ENCODE results near the gene RAB27B.

Gene RAB27B

DNA sequence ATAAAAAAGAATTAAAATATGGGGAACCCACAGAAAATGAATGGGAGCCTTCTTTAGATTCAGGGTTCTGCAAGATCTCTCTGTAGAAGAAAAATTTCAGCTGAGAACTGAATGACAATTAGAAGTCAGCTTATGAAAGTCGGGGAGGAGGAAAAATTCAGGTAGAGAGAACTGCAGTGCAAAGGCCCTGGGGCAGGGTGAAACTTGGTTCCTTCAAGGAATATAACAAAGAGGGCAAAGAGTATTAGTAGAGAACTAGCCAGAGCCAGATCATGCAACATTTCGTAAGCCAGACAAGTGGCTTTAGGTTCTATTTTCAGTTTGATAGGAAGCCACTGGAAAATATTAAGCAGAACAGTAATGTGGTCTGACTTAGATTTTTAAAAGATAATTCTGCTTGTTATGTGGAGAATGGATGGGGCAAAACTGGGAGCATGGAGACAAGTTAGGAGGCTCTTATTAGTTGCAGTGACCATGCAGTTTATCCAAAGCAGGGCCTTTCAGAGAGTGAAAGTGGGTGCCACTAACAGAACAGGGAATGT lies 27.9 kb downstream of the RAB27B start:
- TF ChIP-seq, protein P1, sequence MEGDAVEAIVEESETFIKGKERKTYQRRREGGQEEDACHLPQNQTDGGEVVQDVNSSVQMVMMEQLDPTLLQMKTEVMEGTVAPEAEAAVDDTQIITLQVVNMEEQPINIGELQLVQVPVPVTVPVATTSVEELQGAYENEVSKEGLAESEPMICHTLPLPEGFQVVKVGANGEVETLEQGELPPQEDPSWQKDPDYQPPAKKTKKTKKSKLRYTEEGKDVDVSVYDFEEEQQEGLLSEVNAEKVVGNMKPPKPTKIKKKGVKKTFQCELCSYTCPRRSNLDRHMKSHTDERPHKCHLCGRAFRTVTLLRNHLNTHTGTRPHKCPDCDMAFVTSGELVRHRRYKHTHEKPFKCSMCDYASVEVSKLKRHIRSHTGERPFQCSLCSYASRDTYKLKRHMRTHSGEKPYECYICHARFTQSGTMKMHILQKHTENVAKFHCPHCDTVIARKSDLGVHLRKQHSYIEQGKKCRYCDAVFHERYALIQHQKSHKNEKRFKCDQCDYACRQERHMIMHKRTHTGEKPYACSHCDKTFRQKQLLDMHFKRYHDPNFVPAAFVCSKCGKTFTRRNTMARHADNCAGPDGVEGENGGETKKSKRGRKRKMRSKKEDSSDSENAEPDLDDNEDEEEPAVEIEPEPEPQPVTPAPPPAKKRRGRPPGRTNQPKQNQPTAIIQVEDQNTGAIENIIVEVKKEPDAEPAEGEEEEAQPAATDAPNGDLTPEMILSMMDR (IDR thresholded peaks at IDR 0.05) = no peak

DNA sequence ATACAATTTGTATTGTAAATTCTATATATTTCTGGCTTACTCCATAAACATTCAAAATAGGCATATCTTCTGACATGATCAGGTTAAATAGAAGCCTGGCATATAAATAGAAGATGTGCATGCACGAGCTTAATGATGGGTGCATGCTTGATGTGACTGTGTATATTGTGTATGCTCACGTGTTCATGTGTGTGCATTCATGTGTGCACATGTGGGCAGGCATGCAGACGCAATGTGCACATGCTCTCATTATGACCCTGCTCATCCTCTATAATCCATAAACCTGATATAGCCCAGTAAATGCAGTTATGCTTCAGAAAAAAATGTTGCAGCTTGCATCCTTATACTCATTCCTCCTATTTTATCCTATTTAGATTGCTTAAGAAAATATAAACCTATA lies 29.2 kb downstream of the RAB27B start:
- TF ChIP-seq, protein P1 (IDR thresholded peaks at IDR 0.05) = no peak

DNA sequence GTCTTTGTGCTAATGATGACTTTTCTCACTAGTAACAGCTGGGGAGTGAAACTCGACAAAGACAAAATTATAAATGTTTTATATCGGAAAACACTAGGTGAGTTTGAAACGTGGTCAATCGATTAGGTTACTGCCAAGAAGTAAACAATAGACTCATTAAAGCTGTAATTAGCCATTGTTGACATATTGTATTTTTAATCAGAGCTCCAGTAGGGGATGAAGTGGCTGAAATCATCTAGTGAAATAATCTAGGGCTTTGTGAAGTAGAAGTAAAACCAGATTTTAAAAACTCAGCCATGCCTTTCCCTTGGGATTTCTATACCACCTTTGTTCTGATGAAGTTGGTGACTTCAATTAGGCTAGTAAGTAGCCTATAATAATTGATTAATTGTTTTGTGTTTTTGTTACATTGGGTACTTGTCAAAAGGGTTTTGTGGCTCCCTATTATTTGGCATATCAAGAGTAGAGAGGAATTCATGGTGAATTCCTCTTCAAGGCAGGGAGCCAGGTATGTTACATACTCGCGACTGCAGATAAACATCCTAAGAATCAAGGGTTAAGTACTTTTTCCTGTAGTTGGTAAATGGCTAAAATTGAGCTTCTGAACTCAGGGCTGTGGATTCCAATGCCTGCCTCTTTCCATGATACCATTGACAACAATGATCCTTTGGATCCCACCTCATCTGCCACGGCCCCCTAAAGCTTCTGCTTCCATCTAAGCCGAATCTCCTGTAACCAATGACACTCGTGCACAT lies 31.6 kb downstream of the RAB27B start:
- TF ChIP-seq, protein P1 (IDR thresholded peaks at IDR 0.05) = no peak

DNA sequence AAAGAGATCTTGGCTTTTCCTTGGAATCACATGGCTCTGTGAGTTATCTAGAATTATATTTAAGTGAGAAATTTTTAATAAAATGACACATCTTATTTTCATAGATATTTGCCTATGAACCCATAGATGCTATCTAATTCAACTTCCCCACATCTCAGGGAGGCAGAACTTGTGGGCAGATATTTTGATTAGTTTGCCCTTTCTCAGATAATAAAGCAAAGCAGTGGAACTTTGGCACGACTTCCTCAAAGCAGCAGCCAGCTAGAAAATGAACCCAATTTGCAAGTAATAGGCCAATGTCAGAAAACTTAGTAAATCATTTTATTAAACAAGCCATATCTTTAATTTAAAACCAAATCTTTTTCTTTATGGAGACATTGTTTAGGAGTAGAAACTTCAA lies 32.7 kb downstream of the RAB27B start:
- TF ChIP-seq, protein P1 (IDR thresholded peaks at IDR 0.05) = no peak

DNA sequence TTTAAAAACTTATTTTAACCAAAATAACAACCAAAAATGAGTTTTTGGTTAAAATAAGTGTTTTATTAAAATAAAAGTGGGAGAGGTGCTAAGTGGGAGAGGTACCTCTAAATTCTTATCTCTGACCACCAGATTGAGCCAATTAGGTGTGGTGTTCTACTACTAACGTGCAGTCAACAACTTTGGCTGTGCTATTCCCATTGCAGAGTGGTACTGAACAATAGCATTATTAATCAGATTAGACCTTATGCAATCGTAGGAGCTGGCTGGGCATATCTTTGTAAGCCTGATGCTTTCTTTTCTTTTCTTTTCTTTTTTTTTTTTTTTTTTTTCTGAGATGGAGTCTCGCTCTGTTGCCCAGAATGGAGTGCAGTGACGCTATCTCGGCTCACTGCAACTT lies 38.9 kb downstream of the RAB27B start:
- TF ChIP-seq, protein P1 (IDR thresholded peaks at IDR 0.05) = no peak

DNA sequence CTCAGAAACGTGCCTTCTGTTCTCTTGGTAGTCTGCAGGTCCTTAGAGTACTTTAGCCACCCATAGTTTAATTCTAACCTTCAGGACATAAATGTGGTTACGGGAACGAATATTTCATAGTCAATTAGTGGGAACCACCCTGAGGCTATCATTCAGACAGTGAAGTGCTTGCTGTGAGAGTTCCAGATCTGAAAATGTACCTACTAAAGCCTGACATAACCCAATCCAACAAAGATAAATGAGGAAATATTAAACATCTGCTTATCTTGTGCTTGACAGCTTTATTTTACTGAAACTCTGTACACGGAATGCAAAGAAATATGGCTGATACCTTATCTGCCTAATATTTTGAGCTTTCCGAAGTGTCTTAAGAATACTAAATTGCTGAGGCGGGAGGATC lies 43.0 kb downstream of the RAB27B start:
- TF ChIP-seq, protein P1 (IDR thresholded peaks at IDR 0.05) = no peak

DNA sequence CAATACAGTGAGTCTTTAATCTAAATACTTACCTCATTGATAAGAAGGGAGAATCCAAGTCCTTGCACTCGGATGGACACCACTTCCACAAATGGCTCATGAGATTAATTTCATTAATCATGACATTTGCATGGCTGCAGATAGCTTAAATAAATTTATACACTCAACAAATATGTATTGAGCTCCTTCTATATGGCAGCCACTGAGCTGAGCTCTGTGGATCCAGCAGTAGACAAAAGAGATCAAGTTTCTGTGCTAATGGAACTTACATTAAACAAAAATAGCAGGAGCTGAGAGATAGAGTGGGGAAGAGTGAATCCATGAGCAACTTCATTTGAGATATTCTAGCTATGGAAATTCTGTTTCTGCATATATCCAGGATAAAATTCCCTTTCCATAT lies 44.4 kb downstream of the RAB27B start:
- TF ChIP-seq, protein P1 (IDR thresholded peaks at IDR 0.05) = no peak

All from LNCAP (cell line).